Measurements from ENCODE around the gene PPP2R5C. TPM values are rescaled to one million over a fixed set of nuclear protein-coding genes. Genes with fewer than 3 reads are reported as not detected.

PPP2R5C gene
- total RNA-seq, 1 experiment from 2014 or later, result 93.0 TPM

DNA sequence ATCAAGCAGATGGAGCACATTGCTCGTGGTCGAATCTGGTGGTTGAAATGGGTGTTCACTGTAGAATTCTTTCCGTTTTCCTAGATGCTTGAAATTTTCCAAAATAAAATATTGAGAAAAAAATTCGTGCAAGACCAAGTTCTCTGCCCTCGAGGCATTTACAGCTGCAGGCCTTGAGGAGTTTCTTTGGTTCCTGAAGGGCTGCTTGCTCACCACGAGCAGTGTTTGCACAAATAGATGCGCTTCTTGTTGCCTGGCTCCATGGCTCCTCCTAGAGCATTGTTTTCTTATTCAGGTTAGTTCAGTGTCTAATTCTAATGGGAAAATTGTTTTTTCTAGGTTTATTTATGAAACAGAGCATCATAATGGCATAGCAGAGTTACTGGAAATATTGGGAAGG, 128.4 kb downstream of the PPP2R5C start:
- Histone ChIP-seq H2AFZ (ENCODE audit: low read length) (no peak overlapping the region), H4K20me1 (ENCODE audit: control insufficient read depth, insufficient read depth, insufficient read length) (no peaks in the 10 kb centered on the region), H3K56ac (ENCODE audit: insufficient read length, low read depth, low read length) (no peak overlapping the region), H2BK12ac (ENCODE audit: insufficient read length, low read depth, low read length) (no peak overlapping the region), H3T11ph (ENCODE audit: low read length) (no peak overlapping the region), H4K8ac (replicated peaks; ENCODE audit: insufficient read length, low read depth, low read length) (no peak overlapping the region), H2BK120ac (ENCODE audit: low read depth, low read length, poor library complexity, severe bottlenecking) (no peak overlapping the region), H2AK5ac (ENCODE audit: insufficient read length, low read length) (no peak overlapping the region), H3K14ac (ENCODE audit: insufficient read depth, low read length) (no peak overlapping the region), H2BK20ac (ENCODE audit: low read depth, low read length, poor library complexity, severe bottlenecking) (no peak overlapping the region), H3K27ac (ENCODE audit: insufficient read length, low read depth, low read length) (no peak overlapping the region), H4K91ac (ENCODE audit: insufficient read length, low read depth, low read length) (no peak overlapping the region), H3K79me1 (ENCODE audit: insufficient read depth, low read depth, low read length, poor library complexity, severe bottlenecking) (no peaks in the 10 kb centered on the region), H3K18ac (ENCODE audit: insufficient read length, low read depth, low read length) (no peak overlapping the region), H3K9ac (ENCODE audit: extremely low read depth, insufficient read length, low read length) (no peak overlapping the region), H3K23ac (ENCODE audit: insufficient read length, low read depth, low read length) (no peak overlapping the region), H3K79me2 (ENCODE audit: insufficient read depth, low read length) (no peaks in the 10 kb centered on the region), H2BK15ac (ENCODE audit: low read depth, low read length) (no peak overlapping the region), H4K5ac (ENCODE audit: insufficient read length, low read depth, low read length) (no peak overlapping the region), H3K27me3 (ENCODE audit: insufficient read depth, low read length) (no peaks in the 10 kb centered on the region), H2BK5ac (ENCODE audit: insufficient read length, low read length) (no peak overlapping the region), H3K4me1 (ENCODE audit: insufficient read depth, low read length) (no peaks in the 10 kb centered on the region), H3K4me2 (ENCODE audit: insufficient read depth, insufficient read length, low read length) (no peak overlapping the region), H3K23me2 (ENCODE audit: insufficient read length, low read depth, low read length, poor library complexity, severe bottlenecking) (no peaks in the 10 kb centered on the region), H3K9me3 (ENCODE audit: control insufficient read depth, low read depth, low read length) (no peaks in the 10 kb centered on the region), H3K4ac (ENCODE audit: low read depth, low read length) (no peak overlapping the region)
- no peak for DNase-seq
- no peak overlapping the region for H3K4me3 Mint-ChIP-seq
- peaks cover 13 to 35% (median 34%) of the 10 kb centered on the region in 3 experiments; a peak in 6 of 7 replicates for H3K36me3 Mint-ChIP-seq (ENCODE audit: insufficient read depth in 1 of 3, low read depth in 3 of 3)
- peak overlapping the region in 1 of 3 experiments; percentile 25; a peak in 1 of 7 replicates for H3K27ac Mint-ChIP-seq
- no peaks in the 10 kb centered on the region for H3K27me3 Mint-ChIP-seq (ENCODE audit: low read depth)
- TF ChIP-seq, protein P1, sequence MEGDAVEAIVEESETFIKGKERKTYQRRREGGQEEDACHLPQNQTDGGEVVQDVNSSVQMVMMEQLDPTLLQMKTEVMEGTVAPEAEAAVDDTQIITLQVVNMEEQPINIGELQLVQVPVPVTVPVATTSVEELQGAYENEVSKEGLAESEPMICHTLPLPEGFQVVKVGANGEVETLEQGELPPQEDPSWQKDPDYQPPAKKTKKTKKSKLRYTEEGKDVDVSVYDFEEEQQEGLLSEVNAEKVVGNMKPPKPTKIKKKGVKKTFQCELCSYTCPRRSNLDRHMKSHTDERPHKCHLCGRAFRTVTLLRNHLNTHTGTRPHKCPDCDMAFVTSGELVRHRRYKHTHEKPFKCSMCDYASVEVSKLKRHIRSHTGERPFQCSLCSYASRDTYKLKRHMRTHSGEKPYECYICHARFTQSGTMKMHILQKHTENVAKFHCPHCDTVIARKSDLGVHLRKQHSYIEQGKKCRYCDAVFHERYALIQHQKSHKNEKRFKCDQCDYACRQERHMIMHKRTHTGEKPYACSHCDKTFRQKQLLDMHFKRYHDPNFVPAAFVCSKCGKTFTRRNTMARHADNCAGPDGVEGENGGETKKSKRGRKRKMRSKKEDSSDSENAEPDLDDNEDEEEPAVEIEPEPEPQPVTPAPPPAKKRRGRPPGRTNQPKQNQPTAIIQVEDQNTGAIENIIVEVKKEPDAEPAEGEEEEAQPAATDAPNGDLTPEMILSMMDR (conservative IDR thresholded peaks at IDR 0.05), result no peak
- no peaks in the 10 kb centered on the region for H3K4me1 Mint-ChIP-seq
- WGBS (ENCODE audit: extremely low coverage, insufficient read length, low lambda C conversion rate), result no CpG with 5 or more reads among the region's 7 CpGs
- no peaks in the 10 kb centered on the region; a peak in 1 of 5 replicates for H3K9me3 Mint-ChIP-seq
